Stimulated activated CD4-positive, alpha-beta T cell treated with anti-CD3 and anti-CD28 coated beads, Interleukin-1b, Interleukin-23, amount 100 ng/mL, for 4 hours (primary cell): Measurements from ENCODE around the gene TUBAL3.
A peak's percentile ranks its signal among the peaks of the same experiment; 100 is the strongest.
"Not testable (repeated sequence)": the region's sequence is repeated elsewhere in the genome, so short reads cannot be mapped to it uniquely, and the experiment has no call there.

ENCODE experiments used
- DNase-seq, 2 donors: peaks; one replicate each; pipeline ENCODE4 v3.0.0-alpha.2; 2020; ENCODE audit warnings: low read depth in 2 of 2

Gene TUBAL3

DNA sequence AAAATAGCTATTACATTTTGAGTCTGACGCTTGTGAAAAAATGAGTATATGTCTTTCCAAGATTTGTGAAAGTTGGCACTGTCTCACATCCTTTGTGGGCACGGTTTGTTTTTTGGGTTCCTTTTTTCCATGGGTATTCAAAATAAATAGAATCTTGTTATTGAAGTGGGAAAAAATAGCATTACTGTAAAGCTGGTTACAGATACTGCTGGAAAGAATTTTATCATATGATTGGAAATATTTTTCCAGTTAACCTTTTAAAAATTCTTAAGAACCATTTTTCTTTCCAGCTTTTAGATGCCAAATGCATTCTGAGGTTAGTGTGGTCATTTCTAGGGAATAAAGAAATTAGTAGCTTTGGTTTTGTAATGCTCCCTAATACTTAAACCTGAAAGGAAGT lies 19.1 kb upstream of the TUBAL3 start:
- no peak for DNase-seq

DNA sequence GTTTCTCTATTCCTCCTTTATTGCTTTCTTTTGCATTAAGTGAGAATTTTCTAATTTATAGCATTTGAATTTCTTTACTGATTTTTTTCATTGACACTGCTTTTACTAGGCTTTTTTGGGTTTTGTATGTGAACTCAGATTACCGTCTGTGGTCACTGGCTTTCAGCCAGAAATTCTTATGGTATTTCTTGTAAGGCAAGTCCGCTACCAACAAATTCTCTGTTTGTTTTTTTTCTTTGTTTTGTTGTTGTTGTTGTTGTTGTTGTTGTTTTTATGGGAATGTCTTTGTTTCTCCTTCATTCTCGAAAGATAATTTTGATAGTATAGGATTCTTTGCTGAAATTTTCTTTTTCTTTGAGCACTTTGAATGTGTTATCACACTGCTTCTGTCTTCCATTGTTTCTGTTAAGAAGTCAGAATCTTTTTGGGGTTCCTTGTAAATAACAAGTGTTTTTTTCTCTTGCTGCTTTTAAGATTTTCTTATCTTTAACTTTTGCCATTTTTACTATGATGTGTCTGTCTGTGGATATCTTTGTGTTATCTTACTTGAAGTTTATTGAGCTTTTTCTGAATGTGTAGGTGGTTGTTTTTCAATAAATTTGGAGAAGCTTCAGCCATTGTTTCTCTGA lies 15.0 kb upstream of the TUBAL3 start:
- no peak for DNase-seq

DNA sequence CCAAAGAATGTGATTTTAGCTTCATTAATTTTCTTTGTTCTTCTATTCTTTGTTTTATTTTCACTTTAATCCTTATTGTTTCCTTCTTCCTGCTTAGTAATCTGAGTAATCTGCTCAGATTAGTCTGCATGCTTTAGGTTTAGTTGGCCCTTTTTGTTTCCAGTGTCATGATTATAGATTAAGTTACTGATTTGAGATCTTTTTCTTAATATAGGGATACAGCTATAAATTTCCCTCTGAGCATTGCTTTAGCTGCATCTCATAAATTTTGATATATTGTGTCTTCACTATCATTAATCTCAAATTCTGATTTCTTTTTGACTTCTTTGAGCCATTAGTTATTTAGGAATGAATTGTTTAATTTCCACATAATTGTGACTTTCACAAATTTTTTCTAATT lies 14.0 kb upstream of the TUBAL3 start:
- no peak for DNase-seq

DNA sequence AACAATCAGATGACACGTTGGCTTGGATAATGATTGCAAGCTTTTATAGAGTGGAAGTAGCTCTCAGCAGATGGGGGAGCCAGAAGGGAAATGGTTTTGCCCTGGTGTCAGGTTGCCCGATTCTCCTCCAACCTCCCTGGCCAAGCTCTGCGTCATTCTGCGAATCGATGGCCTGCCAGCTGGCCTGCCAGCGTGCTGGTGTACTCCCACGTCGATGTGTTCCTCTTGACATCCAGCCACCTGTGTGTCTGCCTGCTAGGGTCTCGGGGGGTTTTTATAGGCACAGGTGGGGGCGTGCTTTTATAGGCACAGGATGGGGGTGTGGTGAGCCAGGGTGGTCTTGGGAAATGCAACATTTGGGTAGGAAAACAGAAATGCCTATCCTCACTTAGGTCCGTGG lies 12.4 kb upstream of the TUBAL3 start:
- no peak for DNase-seq

DNA sequence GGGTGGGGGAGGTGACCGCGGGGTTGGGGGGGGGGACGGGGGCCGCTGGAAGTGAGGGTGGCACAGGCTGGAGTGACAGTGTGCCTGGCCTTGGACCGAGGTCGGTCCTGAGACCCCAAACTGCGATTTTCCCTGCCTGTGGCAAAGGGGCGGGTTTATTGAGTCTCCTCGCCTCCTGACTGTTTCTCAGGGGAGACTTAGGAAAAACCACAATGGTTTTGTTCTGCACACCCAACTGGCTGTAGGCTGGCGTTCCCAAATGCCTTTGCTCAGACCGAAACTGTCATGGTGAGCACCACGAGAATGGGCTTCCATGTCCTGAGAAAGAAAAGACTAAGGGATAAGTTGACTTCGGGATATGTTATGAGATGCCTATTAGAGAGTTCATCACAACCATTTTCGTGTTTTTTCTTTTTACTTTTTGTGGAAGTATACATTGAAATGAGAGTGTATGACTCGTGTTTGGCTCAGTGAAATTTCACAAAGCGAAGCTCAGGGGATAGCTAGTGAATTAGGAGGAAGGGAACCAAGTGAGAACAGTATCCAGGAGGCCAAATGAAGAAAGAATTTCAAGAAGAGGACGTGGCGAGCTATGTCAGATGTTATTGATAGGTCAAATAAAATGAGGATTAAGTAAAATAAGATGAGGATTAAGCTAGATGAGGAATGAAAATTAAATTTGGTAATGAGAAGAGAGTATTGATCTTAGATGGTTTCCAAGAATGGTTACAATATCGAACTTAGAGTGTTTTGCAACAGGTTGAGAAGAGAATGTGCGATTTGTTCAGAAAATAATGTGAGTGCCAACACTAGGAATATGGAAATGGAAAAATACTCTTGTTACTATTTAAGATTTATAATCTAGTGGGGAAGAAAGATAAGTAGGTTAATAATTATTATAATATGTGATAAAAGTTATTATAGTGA lies 8.6 kb upstream of the TUBAL3 start:
- DNase-seq: no peak

DNA sequence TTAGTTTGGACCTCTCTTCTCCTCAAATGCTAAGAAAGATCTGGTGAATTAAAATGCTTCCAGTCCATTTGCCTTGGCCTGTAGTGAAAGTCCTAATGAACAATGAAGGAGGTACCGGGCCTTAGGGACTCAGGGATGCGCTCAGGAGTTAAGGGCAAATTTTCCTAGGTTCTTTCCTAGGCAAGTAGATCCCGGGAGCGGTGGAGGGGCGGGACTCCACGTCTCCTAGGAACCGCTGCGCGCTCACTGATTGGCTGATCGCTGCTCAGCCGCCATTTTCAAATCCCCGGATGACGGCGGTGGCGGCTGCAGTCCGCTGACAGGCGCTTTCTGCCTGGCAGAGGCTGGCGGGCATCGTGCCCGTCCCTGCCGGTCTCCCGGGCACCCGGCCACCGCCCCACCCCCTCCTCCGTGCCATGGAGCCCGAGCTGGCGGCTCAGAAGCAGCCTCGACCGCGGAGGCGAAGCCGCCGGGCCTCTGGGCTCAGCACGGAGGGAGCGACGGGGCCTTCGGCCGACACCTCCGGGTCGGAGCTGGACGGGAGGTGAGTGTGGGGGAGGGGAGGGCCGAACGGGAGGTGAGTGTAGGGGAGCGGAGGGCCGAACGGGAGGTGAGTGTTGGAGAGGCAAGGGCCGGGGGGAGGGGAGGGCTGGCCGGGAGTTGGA lies 7.8 kb upstream of the TUBAL3 start, which contains the start of gene NET1:
TSS of gene NET1 (plus strand) at position 281 of the 665 bp plus-strand sequence. CDS start at position 417, 136 bp downstream.
- DNase-seq: peak; percentile 48 to 62

DNA sequence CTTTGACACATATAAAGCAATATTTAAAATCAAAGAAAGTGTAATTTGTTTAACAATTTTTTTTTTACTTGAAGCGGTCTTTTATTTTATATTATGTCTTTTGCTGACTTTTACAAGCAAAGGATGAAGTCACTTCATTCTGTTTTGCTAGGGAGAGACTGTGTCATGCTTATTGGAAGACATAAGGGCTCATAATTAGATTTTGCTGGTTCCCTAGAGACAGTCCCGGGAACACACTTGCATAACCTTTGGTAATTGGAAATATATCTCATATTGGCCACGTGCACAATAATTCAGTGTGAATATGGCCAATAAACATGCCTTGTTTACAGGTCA lies 7.3 kb upstream of the TUBAL3 start:
- DNase-seq: no peak

DNA sequence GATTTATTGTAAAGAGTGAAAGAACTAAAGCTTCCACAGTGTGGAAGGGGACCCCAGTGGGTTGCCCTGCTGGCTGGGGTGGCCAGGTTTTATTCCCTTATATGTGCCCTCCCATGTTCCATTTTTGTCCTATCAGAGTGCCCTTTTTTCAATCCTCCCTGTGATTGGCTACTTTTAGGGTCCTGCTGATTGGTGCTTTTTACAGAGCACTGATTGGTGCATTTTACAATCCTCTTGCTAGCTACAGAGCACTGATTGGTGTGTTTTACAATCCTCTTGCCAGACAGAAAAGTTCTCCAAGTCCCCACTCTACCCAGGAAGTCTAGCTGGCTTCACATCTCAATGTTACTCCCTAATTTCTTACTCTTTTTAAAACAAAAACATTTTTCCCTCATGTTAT lies 6.2 kb upstream of the TUBAL3 start:
- DNase-seq: not testable (repeated sequence)

DNA sequence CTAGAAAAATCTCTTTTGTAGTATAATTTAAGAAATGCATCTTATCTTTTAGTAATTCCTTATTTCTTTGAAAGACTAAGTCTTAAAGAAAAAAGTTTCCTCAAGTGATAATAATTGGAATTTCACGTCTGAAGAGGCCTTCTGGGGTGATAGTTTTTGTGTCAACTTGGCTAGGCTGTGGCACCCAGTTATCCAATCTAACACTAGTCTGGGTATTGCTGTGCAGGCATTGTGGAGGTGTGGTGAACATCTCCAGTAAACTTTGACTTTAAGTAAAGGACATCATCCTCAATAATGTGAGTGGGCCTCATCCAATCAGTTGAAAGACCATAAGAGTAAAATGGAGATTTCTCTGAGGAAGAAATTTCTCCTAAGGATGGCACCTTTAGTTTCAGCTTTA lies 2.3 kb upstream of the TUBAL3 start:
- no peak for DNase-seq

DNA sequence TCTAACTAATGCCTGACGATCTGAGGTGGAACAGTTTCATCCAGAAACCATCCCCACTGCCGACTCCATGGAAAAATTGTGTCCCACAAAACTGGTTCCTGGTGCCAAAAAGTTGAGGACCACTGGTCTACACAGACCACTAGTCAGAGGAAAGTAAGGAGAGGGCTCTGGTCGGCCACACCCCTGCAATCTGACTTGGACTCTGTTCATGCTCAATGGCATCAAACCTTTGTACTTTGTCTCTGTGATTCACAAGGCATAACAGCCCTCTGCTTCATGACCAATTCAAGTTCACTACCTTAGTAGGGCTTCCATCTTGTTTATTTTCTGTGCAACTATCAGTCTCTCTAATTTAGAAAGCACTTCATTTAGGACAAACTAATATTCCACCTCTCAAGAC lies 1.8 kb downstream of the TUBAL3 start:
- DNase-seq: no peak

DNA sequence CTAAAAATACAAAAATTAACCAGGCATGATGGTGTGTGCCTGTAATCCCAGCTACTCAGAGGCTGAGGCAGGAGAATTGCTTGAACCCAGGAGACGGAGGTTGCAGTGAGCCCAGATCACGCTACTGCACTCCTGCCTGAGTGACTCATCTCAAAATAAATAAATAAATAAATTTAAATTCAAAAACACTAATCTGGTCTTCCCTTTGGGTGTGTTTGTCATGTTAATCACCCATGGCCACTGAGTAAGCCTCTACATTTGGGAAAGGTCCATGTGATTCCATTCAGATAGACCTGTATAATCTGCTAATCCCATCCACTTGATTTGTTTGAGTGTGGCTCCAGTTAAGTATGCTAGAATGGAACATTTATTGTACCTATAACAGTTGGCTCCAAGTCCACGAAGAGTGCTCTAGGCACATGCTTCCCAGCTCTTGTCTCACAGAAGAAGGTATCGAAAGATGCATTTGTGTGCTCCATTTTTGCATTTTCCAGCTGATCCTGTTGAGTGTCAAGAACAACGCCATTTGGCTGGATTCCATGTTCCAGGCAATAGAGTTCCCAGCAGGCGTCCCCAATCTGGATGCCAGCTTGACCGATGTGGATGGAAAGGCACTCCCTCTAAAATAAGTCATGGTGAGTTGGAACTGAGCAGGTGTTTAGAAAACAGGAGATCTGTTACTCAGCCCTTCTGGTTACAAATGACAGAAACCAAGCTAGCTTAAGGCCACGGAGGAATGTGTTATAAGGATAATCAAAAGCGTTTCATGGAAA lies 4.0 kb downstream of the TUBAL3 start:
- no peak for DNase-seq

DNA sequence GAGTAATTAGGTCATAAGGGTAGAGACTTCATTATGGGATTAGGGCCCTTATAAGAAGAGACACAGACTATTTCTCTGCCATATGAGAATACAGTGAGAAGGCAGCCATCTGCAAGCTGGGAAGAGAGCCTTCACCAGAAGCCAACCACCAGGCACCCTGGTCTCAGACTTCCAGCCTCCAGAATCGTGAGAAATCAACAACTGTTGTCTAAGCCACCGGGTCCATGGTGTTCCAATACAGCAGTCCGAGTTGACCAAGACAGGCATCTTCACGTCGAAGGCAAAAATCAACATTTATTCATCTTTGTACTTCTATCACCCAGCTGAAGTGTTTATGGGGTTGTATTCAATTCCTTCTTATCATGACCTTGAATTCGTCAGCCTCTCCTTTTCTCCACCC lies 5.3 kb downstream of the TUBAL3 start:
- DNase-seq: no peak

DNA sequence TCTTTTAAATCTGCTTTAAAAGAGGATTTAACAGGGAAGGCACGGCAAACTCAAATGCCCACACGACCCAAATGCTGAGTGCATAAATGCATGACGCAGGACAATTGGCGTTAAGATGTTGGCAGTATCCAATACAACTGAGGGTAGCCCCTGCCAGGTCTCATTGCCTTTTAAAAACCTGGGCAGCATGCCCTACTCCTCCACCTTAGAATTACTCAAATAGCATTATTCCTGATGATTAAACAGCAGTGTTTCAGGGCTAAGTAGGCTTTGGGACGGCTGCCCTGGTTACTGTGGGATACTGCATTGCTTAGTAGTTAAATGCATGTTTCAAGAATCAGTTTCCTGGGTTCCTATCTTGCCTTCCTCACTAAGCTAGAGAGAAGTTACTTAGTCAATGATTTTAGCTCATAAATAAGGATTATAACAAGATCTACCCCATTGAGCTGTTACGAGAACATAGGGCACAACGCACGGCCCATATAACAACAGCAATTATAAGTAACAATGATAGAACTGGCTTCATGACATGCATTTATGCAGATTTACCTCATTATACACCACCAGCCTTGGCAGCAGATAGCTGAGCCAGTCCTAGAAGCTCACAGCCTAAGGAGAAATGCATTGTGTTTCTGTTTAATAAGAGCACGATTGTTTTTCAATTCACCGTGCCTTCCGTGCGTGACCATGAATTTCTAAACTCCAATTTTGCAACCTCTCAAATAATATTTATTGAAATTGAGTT lies 7.9 kb downstream of the TUBAL3 start:
- DNase-seq: no peak

DNA sequence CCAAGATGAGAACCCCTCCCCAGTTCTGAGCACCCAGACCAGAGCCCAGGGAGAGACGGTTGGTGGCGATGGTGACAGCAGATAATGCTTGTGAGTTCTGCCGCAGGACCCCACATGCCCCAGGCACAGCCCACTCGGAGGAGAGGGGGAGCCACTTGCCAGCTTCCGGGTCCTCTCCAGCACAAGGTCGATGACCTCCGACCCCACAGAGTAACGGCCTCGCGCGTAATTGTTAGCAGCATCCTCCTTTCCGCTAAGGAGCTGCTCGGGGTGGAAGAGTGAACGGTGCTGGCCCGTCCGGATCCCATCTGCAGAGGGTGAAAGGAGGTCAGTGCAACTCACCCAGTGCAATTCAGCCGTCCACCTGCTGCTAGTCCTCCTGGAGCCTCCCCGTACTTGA lies 9.5 kb downstream of the TUBAL3 start:
- no peak for DNase-seq

DNA sequence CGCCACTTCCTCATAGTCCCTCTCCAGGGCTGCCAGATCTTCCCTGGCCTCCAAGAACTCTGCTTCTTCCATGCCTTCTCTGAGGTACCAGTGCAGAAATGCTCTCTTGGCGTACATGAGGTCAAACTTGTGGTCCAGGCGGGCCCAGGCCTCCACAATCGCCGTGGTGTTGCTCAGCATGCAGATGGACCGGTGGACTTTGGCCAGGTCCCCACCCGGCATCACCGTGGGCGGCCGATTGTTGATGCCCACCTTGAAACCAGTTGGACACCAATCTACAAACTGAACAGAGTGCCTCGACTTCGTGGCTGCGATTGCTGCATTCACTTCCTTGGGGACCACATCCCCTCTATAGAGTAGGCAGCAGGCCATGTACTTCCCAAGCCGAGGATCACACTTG lies 11.1 kb downstream of the TUBAL3 start:
- no peak for DNase-seq

DNA sequence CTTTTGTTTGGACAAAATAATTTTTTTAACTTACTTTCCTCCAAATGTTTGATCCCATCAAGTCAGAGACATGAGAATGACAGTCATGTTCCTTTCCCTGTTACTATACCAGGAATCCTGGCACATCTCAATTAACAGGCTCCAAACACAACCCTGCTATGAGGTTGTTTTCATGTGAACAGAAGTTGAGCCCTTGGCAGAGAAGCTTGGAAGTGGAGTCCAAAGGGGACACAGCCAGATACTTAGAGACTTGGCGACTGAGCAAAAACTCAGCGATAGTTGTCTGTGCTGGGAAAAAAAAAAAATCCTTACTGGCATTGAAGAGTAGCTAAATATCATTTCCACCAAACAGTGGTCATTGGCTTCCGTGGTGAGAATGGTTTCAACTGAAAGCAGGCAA lies 12.8 kb downstream of the TUBAL3 start:
- no peak for DNase-seq

DNA sequence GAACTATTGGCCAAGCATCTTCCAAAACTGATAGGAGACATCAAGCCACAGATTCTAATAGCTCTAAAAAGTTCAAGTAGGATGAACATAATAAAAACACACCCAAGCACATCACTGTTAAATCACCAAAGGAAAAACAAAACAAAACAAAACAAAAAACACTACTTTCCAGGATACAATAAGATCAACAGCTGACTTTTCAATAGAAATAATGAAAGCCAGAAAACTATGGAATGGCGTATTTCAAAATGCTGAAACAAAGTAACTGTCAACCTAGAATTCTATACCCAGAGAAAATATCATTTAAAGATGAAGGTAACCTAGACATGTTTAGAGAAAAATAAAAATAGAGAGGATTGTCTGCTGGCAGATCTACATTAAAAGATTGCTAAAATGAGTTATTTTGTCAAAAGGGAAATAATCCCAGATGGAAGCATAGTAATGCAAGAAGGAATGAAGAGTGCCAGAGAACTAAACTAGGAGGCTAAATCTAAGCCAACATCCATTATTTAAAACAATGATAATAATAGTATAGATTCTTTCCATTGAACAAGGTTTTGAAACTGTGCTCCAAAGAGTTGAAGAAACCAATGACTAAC lies 13.9 kb downstream of the TUBAL3 start:
- no peak for DNase-seq

DNA sequence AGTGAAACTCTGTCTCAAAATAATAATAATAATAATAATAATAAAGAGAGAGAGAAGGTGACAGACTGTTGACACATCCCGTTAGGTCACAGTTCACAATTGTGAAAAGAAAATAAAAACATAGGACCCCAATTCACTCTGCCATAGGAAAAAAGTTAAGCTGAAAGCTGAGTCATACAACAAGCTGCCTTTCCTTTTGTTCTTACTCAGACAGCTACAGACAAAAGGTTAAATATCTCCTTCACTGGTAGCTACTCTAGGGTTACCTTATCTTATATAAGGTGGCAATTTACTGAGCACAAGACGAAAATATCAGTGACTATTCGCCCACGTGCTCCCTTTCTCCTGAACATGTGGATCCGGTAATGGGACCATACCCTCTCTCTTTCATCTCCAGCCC lies 17.5 kb downstream of the TUBAL3 start:
- DNase-seq: no peak

DNA sequence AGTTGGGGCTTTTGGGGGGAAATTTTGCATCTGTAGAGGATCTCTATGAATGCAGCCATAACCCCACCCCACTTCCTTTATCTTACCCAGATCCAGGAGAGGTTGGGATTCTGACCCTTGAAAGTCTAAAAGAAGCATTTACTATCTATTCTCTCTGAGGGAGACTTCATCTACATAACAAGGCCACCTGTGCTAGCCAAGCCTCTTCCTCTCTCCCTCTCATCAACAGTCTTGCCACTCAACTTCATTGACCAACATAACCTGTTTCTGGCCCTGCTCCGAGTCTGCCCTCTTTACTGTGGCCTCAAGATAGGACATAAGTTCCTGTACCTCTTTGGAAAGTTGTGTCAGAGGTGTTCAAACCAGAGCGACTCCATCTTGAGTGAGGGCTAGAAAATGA lies 19.4 kb downstream of the TUBAL3 start:
- no peak for DNase-seq

DNA sequence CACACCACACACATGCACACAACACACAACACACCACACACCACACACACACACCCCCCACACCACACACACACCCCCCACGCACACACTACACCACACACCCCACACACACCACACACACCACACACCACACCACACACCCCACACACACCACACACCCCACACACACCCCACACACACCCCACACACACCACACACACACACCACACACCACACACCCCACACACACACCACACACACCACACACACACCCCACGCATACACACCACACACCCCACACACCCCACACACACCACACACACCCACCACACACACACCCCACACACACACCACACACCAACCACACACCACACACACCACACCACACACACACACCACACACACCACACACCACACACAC lies 23.4 kb downstream of the TUBAL3 start:
- no peak for DNase-seq

DNA sequence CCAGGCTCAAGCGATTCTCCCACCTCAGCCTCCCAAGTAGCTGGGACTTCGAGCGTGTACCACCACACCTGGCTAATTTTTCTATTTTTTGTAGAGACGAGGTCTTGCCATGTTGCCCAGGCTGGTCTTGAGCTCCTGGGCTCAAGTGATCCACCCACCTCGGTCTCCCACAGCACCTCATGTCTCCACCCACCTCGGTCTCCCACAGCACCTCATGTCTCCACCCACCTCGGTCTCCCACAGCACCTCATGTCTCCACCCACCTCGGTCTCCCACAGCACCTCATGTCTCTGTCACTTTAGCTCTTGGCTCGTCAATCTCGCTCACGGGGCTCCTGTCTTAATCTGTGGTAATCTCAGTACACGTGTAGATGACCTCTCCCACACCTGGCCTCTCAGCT lies 24.2 kb downstream of the TUBAL3 start:
- DNase-seq: not testable (repeated sequence)
